ENCODE results near the gene STXBP5. TPM values are rescaled to one million over a fixed set of nuclear protein-coding genes. Genes with fewer than 3 reads are reported as not detected.

The STXBP5 gene
- total RNA-seq, 4 donors from 2014 or later = 78.4 to 115 (median 90.7) TPM

- H3K4me3 ChIP-seq = no peak overlapping the region
- DNase-seq = no peak
- no peak overlapping the region for H3K27ac ChIP-seq
- peaks cover 0 to 64% (median 0%) of the 10 kb centered on the region in 3 donors for H3K36me3 ChIP-seq
- no peaks in the 10 kb centered on the region for H3K27me3 ChIP-seq
- TF ChIP-seq, protein P1, sequence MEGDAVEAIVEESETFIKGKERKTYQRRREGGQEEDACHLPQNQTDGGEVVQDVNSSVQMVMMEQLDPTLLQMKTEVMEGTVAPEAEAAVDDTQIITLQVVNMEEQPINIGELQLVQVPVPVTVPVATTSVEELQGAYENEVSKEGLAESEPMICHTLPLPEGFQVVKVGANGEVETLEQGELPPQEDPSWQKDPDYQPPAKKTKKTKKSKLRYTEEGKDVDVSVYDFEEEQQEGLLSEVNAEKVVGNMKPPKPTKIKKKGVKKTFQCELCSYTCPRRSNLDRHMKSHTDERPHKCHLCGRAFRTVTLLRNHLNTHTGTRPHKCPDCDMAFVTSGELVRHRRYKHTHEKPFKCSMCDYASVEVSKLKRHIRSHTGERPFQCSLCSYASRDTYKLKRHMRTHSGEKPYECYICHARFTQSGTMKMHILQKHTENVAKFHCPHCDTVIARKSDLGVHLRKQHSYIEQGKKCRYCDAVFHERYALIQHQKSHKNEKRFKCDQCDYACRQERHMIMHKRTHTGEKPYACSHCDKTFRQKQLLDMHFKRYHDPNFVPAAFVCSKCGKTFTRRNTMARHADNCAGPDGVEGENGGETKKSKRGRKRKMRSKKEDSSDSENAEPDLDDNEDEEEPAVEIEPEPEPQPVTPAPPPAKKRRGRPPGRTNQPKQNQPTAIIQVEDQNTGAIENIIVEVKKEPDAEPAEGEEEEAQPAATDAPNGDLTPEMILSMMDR (IDR thresholded peaks at IDR 0.05) = no peak
- H3K4me1 ChIP-seq = no peaks in the 10 kb centered on the region
- peaks cover 0 to 13% (median 0%) of the 10 kb centered on the region in 4 donors for H3K9me3 ChIP-seq
These were observed 94.8 kb downstream of the STXBP5 start for GRCh38 chr6:147299035-147299434.

- Histone ChIP-seq H3K4me1 (no peaks in the 10 kb centered on the region), H3K27me3 (no peaks in the 10 kb centered on the region), H3K36me3 (peaks cover 0 to 55% (median 0%) of the 10 kb centered on the region in 3 donors), H3K4me3 (no peak overlapping the region), H3K9me3 (peaks cover 0 to 9% (median 0%) of the 10 kb centered on the region in 4 donors), H3K27ac (no peak overlapping the region)
- no peak for DNase-seq
- TF ChIP-seq, protein P1 (IDR thresholded peaks at IDR 0.05) = no peak
- no peak for TF ChIP-seq POLR2A (IDR thresholded peaks at IDR 0.05)
These were observed 96.9 kb downstream of the STXBP5 start for GRCh38 chr6:147301070-147301469.

GRCh38 chr6:147304016-147304415 is 99.8 kb downstream of the STXBP5 start:
- TF ChIP-seq, protein P1 (IDR thresholded peaks at IDR 0.05) = no peak
- TF ChIP-seq POLR2A (IDR thresholded peaks at IDR 0.05) = no peak
- H3K27ac ChIP-seq = no peak overlapping the region
- no peak overlapping the region for H3K4me3 ChIP-seq
- H3K27me3 ChIP-seq = no peaks in the 10 kb centered on the region
- DNase-seq = no peak
- no peaks in the 10 kb centered on the region for H3K9me3 ChIP-seq
- peaks cover 0 to 38% (median 0%) of the 10 kb centered on the region in 3 donors for H3K36me3 ChIP-seq
- H3K4me1 ChIP-seq = no peaks in the 10 kb centered on the region

- H3K4me3 ChIP-seq = no peak overlapping the region
- peaks cover 0 to 48% (median 0%) of the 10 kb centered on the region in 3 donors for H3K36me3 ChIP-seq
- H3K27ac ChIP-seq = no peak overlapping the region
- H3K9me3 ChIP-seq = no peaks in the 10 kb centered on the region
- H3K4me1 ChIP-seq = no peaks in the 10 kb centered on the region
- H3K27me3 ChIP-seq = no peaks in the 10 kb centered on the region
- TF ChIP-seq POLR2A (IDR thresholded peaks at IDR 0.05) = no peak
- TF ChIP-seq, protein P1 (IDR thresholded peaks at IDR 0.05) = no peak
- no peak for DNase-seq
These were observed 106.3 kb downstream of the STXBP5 start for GRCh38 chr6:147310521-147310920.

DNA sequence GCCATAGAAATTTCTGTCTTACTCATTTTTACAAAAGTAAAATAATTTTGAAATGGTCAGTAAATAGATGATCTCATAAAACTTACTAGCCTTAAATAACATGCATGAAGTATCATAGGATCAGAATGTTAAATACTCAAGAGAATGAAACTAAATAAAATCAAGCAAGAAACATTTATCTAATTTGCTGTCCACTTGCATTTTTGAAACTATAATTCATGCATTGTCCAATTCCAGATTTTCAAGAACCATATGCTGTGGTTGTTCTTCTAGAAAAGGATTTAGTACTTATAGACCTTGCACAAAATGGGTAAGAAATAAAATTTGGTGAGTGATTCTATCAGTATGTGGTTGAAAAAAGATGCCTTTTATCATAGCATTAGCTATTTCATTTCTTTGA is 107.0 kb downstream of the STXBP5 start:
- Histone ChIP-seq H3K9me3 (no peaks in the 10 kb centered on the region), H3K36me3 (peaks cover 0 to 52% (median 3%) of the 10 kb centered on the region in 3 donors)
- TF ChIP-seq, protein P1 (IDR thresholded peaks at IDR 0.05) = no peak
- no peak for TF ChIP-seq POLR2A (IDR thresholded peaks at IDR 0.05)

GRCh38 chr6:147321260-147321659 is 117.0 kb downstream of the STXBP5 start:
- no peak overlapping the region for H3K27ac ChIP-seq
- no peaks in the 10 kb centered on the region for H3K27me3 ChIP-seq
- H3K4me3 ChIP-seq = no peak overlapping the region
- no peak for TF ChIP-seq POLR2A (IDR thresholded peaks at IDR 0.05)
- TF ChIP-seq, protein P1 (IDR thresholded peaks at IDR 0.05) = no peak
- no peaks in the 10 kb centered on the region for H3K4me1 ChIP-seq
- H3K36me3 ChIP-seq = peaks cover 0 to 56% (median under 1%) of the 10 kb centered on the region in 3 donors
- no peak for DNase-seq
- H3K9me3 ChIP-seq = no peaks in the 10 kb centered on the region

More for the DNA sequence above, 107.0 kb downstream of the STXBP5 start:
- Histone ChIP-seq H3K27me3 (no peaks in the 10 kb centered on the region), H3K4me3 (no peak overlapping the region), H3K4me1 (no peaks in the 10 kb centered on the region), H3K27ac (no peak overlapping the region)
- no peak for DNase-seq
